Spleen (tissue), 11 donors: ENCODE results near the gene PTPRG. TPM values are rescaled to one million over a fixed set of nuclear protein-coding genes. Genes with fewer than 3 reads are reported as not detected.

ENCODE experiments used
- DNase-seq: peaks from one replicate; pipeline ENCODE4 v3.0.0-alpha.2; 2020
- H3K27ac ChIP-seq, 8 donors: fragments of 200-600 bp; sonication (generic) in 7 of 8; 1 replicate in 4 of 8; 2 replicates in 4 of 8; pipeline versions ENCODE4 v1.5.0 to v1.8.0; 2016 to 2021; ENCODE audit warnings: inconsistent platforms in 4 of 8, mild to moderate bottlenecking in 4 of 8, moderate library complexity in 1 of 8
- H3K27me3 ChIP-seq, 7 donors: fragments of 200-600 bp; sonication (generic) in 6 of 7; replicated peaks in 1 of 7; 1 replicate in 4 of 7; 2 replicates in 3 of 7; pipeline versions ENCODE4 v1.5.0 to v1.8.0; 2016 to 2021; ENCODE audit warnings: inconsistent platforms in 3 of 7, mild to moderate bottlenecking in 1 of 7
- H3K36me3 ChIP-seq, 6 donors: fragments of 200-600 bp; sonication (generic) in 5 of 6; 1 replicate in 4 of 6; 2 replicates in 2 of 6; pipeline versions ENCODE4 v1.5.0 to v1.8.0; 2016 to 2021; ENCODE audit warnings: inconsistent platforms in 2 of 6
- H3K4me1 ChIP-seq, 6 donors: fragments of 200-600 bp; sonication (generic) in 5 of 6; 1 replicate in 3 of 6; 2 replicates in 3 of 6; pipeline versions ENCODE4 v1.5.0 to v1.8.0; 2016 to 2021; ENCODE audit warnings: inconsistent platforms in 3 of 6
- H3K4me3 ChIP-seq, 8 donors: fragments of 200-600 bp; sonication (generic) in 7 of 8; 1 replicate in 4 of 8; 2 replicates in 4 of 8; pipeline versions ENCODE4 v1.5.0 to v1.8.0; 2016 to 2021; ENCODE audit warnings: inconsistent platforms in 4 of 8, mild to moderate bottlenecking in 4 of 8, moderate library complexity in 2 of 8
- H3K9me3 ChIP-seq, 8 donors: fragments of 200-600 bp; sonication (generic) in 7 of 8; 1 replicate in 4 of 8; 2 replicates in 4 of 8; pipeline versions ENCODE4 v1.5.0 to v1.8.0; 2016 to 2021; ENCODE audit warnings: inconsistent platforms in 4 of 8
- POLR2A ChIP-seq, 3 donors: fragments of 450-650 bp; IDR thresholded peaks; one replicate each; pipeline ENCODE4 v1.5.1; 2017; ENCODE audit warnings: antibody characterized with exemption in 3 of 3, mild to moderate bottlenecking in 1 of 3
- POLR2AphosphoS5 ChIP-seq, 3 donors: sonication (generic); formaldehyde crosslinking; IDR thresholded peaks; one replicate each; pipeline ENCODE4 v1.5.1; 2017; ENCODE audit warnings: antibody characterized with exemption in 3 of 3
- WGBS, 5 donors: extraction: QIAGEN DNeasy Blood & Tissue Kit in 3 of 5; methylation state at CpG; one replicate each; pipeline versions ENCODE4 v1.1.5 to v1.1.7; 2013 to 2018; 5-methylcytosine and 5-hydroxymethylcytosine counted together
- intact Hi-C: fragments of 100-400 bp; cut with DNase I; formaldehyde crosslinking; loops from one replicate; pipeline ENCODE4 v1.15.0; 2023; ENCODE audit warnings: low total_unique reads
- polyA plus RNA-seq, 3 donors: library from polyadenylated mRNA; stranded (reverse); fragments of 200-250 nt; gene quantifications; one replicate each; pipeline ENCODE4 v1.2.1, GENCODE V29; 2013
- total RNA-seq, 7 donors: library from RNA; depleted of rRNA in 3 of 7; stranded (reverse); fragments of >200 nt in 3 of 7; fragmentation: NEBNext Ultra II Directional in 4 of 7; extraction: Animal tissue kit (Norgen Biotek cat#: 25700) in 4 of 7; gene quantifications; one replicate each; pipeline versions ENCODE4 v1.1.0 to v1.2.1, GENCODE V29; 2016 to 2021
- TF ChIP-seq, protein P1 (sequence below), 11 experiments: fragments of 200-600 bp in 7 of 11; fragments of 450-650 bp in 4 of 11; sonication (generic) in 4 of 11; IDR thresholded peaks in 8 of 11; conservative IDR thresholded peaks in 3 of 11; 1 replicate in 7 of 11; 2 replicates in 4 of 11; pipeline versions ENCODE4 v1.4.0 to v1.8.0; 2016 to 2021; ENCODE audit warnings: antibody characterized with exemption in 11 of 11, inconsistent platforms in 4 of 11, mild to moderate bottlenecking in 1 of 11
- donor health status: healthy with polysubstance abuse.
- donor health status: DM: no; HTN: no; CAD: no; lungs with moderate emphysema.
- donor health status: DM: no; HTN: no; CAD: no.
- donor health status: Bipolar disorder and iron deficiency.
- donor health status: healthy.
- donor health status: DM: no; HTN: no; CAD: no.
- donor health status: DM: yes; HTN: yes; CAD: no.

Gene PTPRG
- total and polyA plus RNA-seq, 10 donors = 0.89 to 77.0 (median 34.5) TPM

GRCh38 chr3:62015111-62015510, 453.7 kb downstream of the PTPRG start:
- intact Hi-C loops = no loop called here
- Histone ChIP-seq H3K36me3 (no peaks in the 10 kb centered on the region), H3K27ac (no peak overlapping the region), H3K4me3 (no peak overlapping the region), H3K4me1 (no peaks in the 10 kb centered on the region), H3K9me3 (peaks cover 0 to 15% (median 0%) of the 10 kb centered on the region in 8 donors), H3K27me3 (no peaks in the 10 kb centered on the region)
- no peak for DNase-seq
- 81 to 89% (median 89%) methylated on average over 3 of the region's 3 CpGs for WGBS, 5 donors
- TF ChIP-seq POLR2AphosphoS5 (IDR thresholded peaks at IDR 0.05) (no peak), POLR2A (IDR thresholded peaks at IDR 0.05) (no peak)
- TF ChIP-seq, protein P1, sequence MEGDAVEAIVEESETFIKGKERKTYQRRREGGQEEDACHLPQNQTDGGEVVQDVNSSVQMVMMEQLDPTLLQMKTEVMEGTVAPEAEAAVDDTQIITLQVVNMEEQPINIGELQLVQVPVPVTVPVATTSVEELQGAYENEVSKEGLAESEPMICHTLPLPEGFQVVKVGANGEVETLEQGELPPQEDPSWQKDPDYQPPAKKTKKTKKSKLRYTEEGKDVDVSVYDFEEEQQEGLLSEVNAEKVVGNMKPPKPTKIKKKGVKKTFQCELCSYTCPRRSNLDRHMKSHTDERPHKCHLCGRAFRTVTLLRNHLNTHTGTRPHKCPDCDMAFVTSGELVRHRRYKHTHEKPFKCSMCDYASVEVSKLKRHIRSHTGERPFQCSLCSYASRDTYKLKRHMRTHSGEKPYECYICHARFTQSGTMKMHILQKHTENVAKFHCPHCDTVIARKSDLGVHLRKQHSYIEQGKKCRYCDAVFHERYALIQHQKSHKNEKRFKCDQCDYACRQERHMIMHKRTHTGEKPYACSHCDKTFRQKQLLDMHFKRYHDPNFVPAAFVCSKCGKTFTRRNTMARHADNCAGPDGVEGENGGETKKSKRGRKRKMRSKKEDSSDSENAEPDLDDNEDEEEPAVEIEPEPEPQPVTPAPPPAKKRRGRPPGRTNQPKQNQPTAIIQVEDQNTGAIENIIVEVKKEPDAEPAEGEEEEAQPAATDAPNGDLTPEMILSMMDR (IDR thresholded peaks at IDR 0.05 in 8 of 11, conservative IDR thresholded peaks at IDR 0.05 in 3 of 11) = no peak

- Histone ChIP-seq H3K9me3 (peaks cover 0 to 7% (median 0%) of the 10 kb centered on the region in 8 donors), H3K27ac (no peak overlapping the region), H3K4me3 (no peak overlapping the region), H3K36me3 (no peaks in the 10 kb centered on the region), H3K4me1 (no peaks in the 10 kb centered on the region), H3K27me3 (no peaks in the 10 kb centered on the region)
- WGBS, 5 donors = 30 to 74% (median 44%) methylated on average over 1 of the region's 1 CpG
- TF ChIP-seq, protein P1 (IDR thresholded peaks at IDR 0.05 in 8 of 11, conservative IDR thresholded peaks at IDR 0.05 in 3 of 11) = no peak
- intact Hi-C loops = no loop called here
- DNase-seq = no peak
Measured at GRCh38 chr3:62019906-62020305, 458.5 kb downstream of the PTPRG start.

- intact Hi-C loops = no loop called here
- no peak overlapping the region for H3K27ac ChIP-seq
- no peak overlapping the region for H3K4me3 ChIP-seq
- TF ChIP-seq, protein P1 (IDR thresholded peaks at IDR 0.05 in 8 of 11, conservative IDR thresholded peaks at IDR 0.05 in 3 of 11) = no peak
- TF ChIP-seq POLR2A (IDR thresholded peaks at IDR 0.05) (no peak), POLR2AphosphoS5 (IDR thresholded peaks at IDR 0.05) (no peak)
- 49 to 85% (median 73%) methylated on average over 2 of the region's 2 CpGs for WGBS, 5 donors
- H3K9me3 ChIP-seq = peaks cover 0 to 7% (median 0%) of the 10 kb centered on the region in 8 donors
- H3K4me1 ChIP-seq = no peaks in the 10 kb centered on the region
- no peaks in the 10 kb centered on the region for H3K27me3 ChIP-seq
- DNase-seq = no peak
- no peaks in the 10 kb centered on the region for H3K36me3 ChIP-seq
Measured at GRCh38 chr3:62020706-62021105, 459.3 kb downstream of the PTPRG start.

DNA sequence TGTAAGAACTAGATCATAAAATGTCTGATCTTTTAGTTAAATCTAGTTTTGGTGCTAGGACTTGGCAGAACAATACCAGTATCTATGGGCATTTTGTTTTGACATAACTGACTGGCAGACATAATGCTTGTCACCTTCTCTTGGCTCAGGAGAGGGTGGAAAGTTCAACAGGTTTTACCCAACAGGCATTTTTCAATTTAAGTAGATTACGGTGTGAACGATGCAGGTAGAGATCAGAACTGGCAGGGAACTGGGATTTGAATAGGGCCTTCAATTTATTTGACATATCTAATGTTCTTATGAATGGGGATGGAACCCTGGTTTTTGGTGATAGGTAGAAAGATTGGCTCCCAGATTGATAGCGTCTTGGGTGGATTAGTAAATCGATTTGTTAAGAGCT, 460.9 kb downstream of the PTPRG start:
- intact Hi-C loops = no loop called here
- Histone ChIP-seq H3K27ac (no peak overlapping the region), H3K9me3 (peaks cover 0 to 7% (median 0%) of the 10 kb centered on the region in 8 donors), H3K4me3 (no peak overlapping the region), H3K27me3 (no peaks in the 10 kb centered on the region), H3K4me1 (no peaks in the 10 kb centered on the region), H3K36me3 (no peaks in the 10 kb centered on the region)
- TF ChIP-seq, protein P1 (IDR thresholded peaks at IDR 0.05 in 8 of 11, conservative IDR thresholded peaks at IDR 0.05 in 3 of 11) = no peak
- no peak for DNase-seq
- WGBS, 5 donors = 86 to 97% (median 94%) methylated on average over 4 of the region's 4 CpGs
